Keratinocyte (primary cell): ENCODE results near the gene TMEM119. TPM values are rescaled to one million over a fixed set of nuclear protein-coding genes. Genes with fewer than 3 reads are reported as not detected.

Experiments used
- DNase-seq: peaks from one replicate; pipeline ENCODE4 v3.0.0-alpha.2; 2011; ENCODE audit warnings: low read depth, missing footprints, low spot score
- FAIRE-seq: peaks from 2 replicates; lab custom pipeline; 2011; peaks lifted over from hg19 to GRCh38; lab: Jason Lieb, UNC
- H2AFZ ChIP-seq: 2 replicates; pipeline ENCODE4 v1.6.0; 2012; ENCODE audit warnings: low read length, control low read depth, inconsistent platforms; ENCODE audit not compliant: control insufficient read depth
- H3K27ac ChIP-seq: 2 replicates; pipeline ENCODE4 v1.5.1; 2011; ENCODE audit warnings: low read length; ENCODE audit not compliant: control insufficient read depth, insufficient read depth
- H3K27me3 ChIP-seq: 3 replicates; pipeline ENCODE4 v1.6.0; 2011; ENCODE audit warnings: low read length; ENCODE audit not compliant: control insufficient read depth, insufficient read depth; ENCODE audit errors: extremely low read depth
- H3K36me3 ChIP-seq, 2 experiments: 2 replicates in 1 of 2; 3 replicates in 1 of 2; pipeline ENCODE4 v1.5.1; 2011; ENCODE audit warnings: low read length in 2 of 2, mild to moderate bottlenecking in 1 of 2; ENCODE audit not compliant: control insufficient read depth in 2 of 2, insufficient read depth in 2 of 2; ENCODE audit errors: extremely low read depth in 1 of 2
- H3K4me1 ChIP-seq: 3 replicates; pipeline ENCODE4 v1.5.1; 2011; ENCODE audit warnings: low read length; ENCODE audit not compliant: control insufficient read depth, insufficient read depth; ENCODE audit errors: extremely low read depth
- H3K4me2 ChIP-seq: 3 replicates; pipeline ENCODE4 v1.6.0; 2011; ENCODE audit warnings: low read depth, low read length; ENCODE audit not compliant: control insufficient read depth, insufficient read depth; ENCODE audit errors: extremely low read depth
- H3K4me3 ChIP-seq, 3 experiments: fragments of 200-600 bp in 1 of 3; sonication (generic) in 1 of 3; 2 replicates in 2 of 3; 3 replicates in 1 of 3; pipeline ENCODE4 v1.5.1; 2011 to 2016; ENCODE audit warnings: low read length in 3 of 3, mild to moderate bottlenecking in 3 of 3, control low read depth in 2 of 3, inconsistent platforms in 1 of 3, low read depth in 1 of 3, mixed read lengths in 1 of 3, mixed run types in 1 of 3, moderate library complexity in 1 of 3; ENCODE audit not compliant: control insufficient read depth in 2 of 3, insufficient read depth in 2 of 3; ENCODE audit errors: extremely low read depth in 1 of 3
- H3K79me2 ChIP-seq: 2 replicates; pipeline ENCODE4 v1.6.0; 2012; ENCODE audit warnings: low read length; ENCODE audit not compliant: control insufficient read depth, insufficient read depth
- H3K9ac ChIP-seq: 3 replicates; pipeline ENCODE4 v1.6.0; 2011; ENCODE audit warnings: low read length; ENCODE audit not compliant: control insufficient read depth, insufficient read depth; ENCODE audit errors: extremely low read depth
- H3K9me1 ChIP-seq: 3 replicates; pipeline ENCODE4 v1.6.0; 2011; ENCODE audit warnings: low read length; ENCODE audit not compliant: control insufficient read depth, insufficient read depth; ENCODE audit errors: extremely low read depth
- H3K9me3 ChIP-seq: 2 replicates; pipeline ENCODE4 v1.5.1; 2012; ENCODE audit warnings: low read depth, low read length; ENCODE audit not compliant: control insufficient read depth
- H4K20me1 ChIP-seq: 3 replicates; pipeline ENCODE4 v1.6.0; 2011; ENCODE audit warnings: low read length; ENCODE audit not compliant: control insufficient read depth, insufficient read depth; ENCODE audit errors: extremely low read depth
- CTCF ChIP-seq, 3 experiments: IDR thresholded peaks in 1 of 3; conservative IDR thresholded peaks in 1 of 3; optimal IDR thresholded peaks in 1 of 3; 2 replicates in 2 of 3; 3 replicates in 1 of 3; pipeline versions ENCODE3 to v1.5.1; 2011; ENCODE audit warnings: low read length in 3 of 3, mild to moderate bottlenecking in 3 of 3, moderate library complexity in 2 of 3, control low read depth in 1 of 3, inconsistent platforms in 1 of 3; ENCODE audit not compliant: insufficient read depth in 2 of 3; ENCODE audit errors: extremely low read depth in 1 of 3
- EZH2 ChIP-seq: IDR thresholded peaks from one replicate; pipeline ENCODE4 v1.6.1; 2012; ENCODE audit warnings: inconsistent platforms, mild to moderate bottlenecking, low read length, moderate library complexity
- dilution Hi-C: fragments of 300-500 bp; cut with MboI; formaldehyde crosslinking; loops from one replicate; pipeline ENCODE4 v1.7.0; 2020; ENCODE audit warnings: low sequenced_read_pairs; ENCODE audit not compliant: extremely low pct_ligation_motif_present
- polyA plus RNA-seq, 5 experiments: library from polyadenylated mRNA; depleted of rRNA in 3 of 5; stranded (reverse) in 3 of 5; stranded (forward) in 1 of 5; unstranded in 1 of 5; fragments of >200 nt; gene quantifications; 1 replicate in 1 of 5; 2 replicates in 3 of 5; 3 replicates in 1 of 5; pipeline versions ENCODE4 v1.2.1 to v1.2.3, GENCODE V29; 2011 to 2012; ENCODE audit warnings: missing spikeins in 2 of 5, low read depth in 1 of 5, low replicate concordance in 1 of 5

The TMEM119 gene
- polyA plus RNA-seq, 1 donor (not counting 4 experiments of a cell fraction or from before 2014, with no cell fraction given), result not detected

GRCh38 chr12:108645686-108646599 is 48.1 kb upstream of the TMEM119 start:
- FAIRE-seq (no peak), DNase-seq (no peak)
- H3K9me3 ChIP-seq, result no peaks in the 10 kb centered on the region
- H3K4me3 ChIP-seq, result no peak overlapping the region
- no peak overlapping the region for H2AFZ ChIP-seq
- no peak overlapping the region for H3K27ac ChIP-seq
- dilution Hi-C loops, result no loop called here
- no peaks in the 10 kb centered on the region for H3K27me3 ChIP-seq
- H3K79me2 ChIP-seq, result no peaks in the 10 kb centered on the region
- H3K4me2 ChIP-seq, result no peak overlapping the region
- peaks cover 2% of the 10 kb centered on the region for H3K9me1 ChIP-seq
- H3K36me3 ChIP-seq, result peaks cover 33 to 47% of the 10 kb centered on the region in 2 experiments
- peaks cover 1% of the 10 kb centered on the region for H4K20me1 ChIP-seq
- no peak for TF ChIP-seq CTCF (optimal IDR thresholded peaks at IDR 0.05 in 1 of 3, IDR thresholded peaks at IDR 0.05 in 1 of 3, conservative IDR thresholded peaks at IDR 0.05 in 1 of 3; ENCODE audit: extremely low read depth in 1 of 3, insufficient read depth in 2 of 3, low read length in 3 of 3)
- TF ChIP-seq EZH2, result no peak
- H3K4me1 ChIP-seq, result peaks cover 7% of the 10 kb centered on the region
- H3K9ac ChIP-seq, result no peak overlapping the region

- Histone ChIP-seq H3K27me3 (no peaks in the 10 kb centered on the region), H3K79me2 (no peaks in the 10 kb centered on the region), H3K4me1 (peaks cover 14% of the 10 kb centered on the region), H3K9ac (no peak overlapping the region), H3K36me3 (peaks cover 33 to 47% of the 10 kb centered on the region in 2 experiments), H2AFZ (no peak overlapping the region), H3K27ac (no peak overlapping the region), H3K4me2 (no peak overlapping the region), H3K9me3 (no peaks in the 10 kb centered on the region), H3K4me3 (no peak overlapping the region), H4K20me1 (peaks cover 4% of the 10 kb centered on the region), H3K9me1 (peaks cover 2% of the 10 kb centered on the region)
- FAIRE-seq, result no peak
- dilution Hi-C loops, result no loop called here
- TF ChIP-seq CTCF (optimal IDR thresholded peaks at IDR 0.05 in 1 of 3, IDR thresholded peaks at IDR 0.05 in 1 of 3, conservative IDR thresholded peaks at IDR 0.05 in 1 of 3; ENCODE audit: extremely low read depth in 1 of 3, insufficient read depth in 2 of 3, low read length in 3 of 3), result no peak
- TF ChIP-seq EZH2, result no peak
- no peak for DNase-seq
Observed at GRCh38 chr12:108644811-108645120, 46.9 kb upstream of the TMEM119 start.
